Natural killer cell (primary cell): ENCODE data around the gene CDKAL1. TPM values are rescaled to one million over a fixed set of nuclear protein-coding genes. Genes with fewer than 3 reads are reported as not detected.

Source experiments
- ATAC-seq, 3 donors: fragments of 150-1000 bp in 2 of 3; fragments of 200-7000 bp in 1 of 3; cut with Tn5 transposase; 1 replicate in 1 of 3; 2 replicates in 2 of 3; pipeline ENCODE4 v1.10.0; 2021; ENCODE audit warnings: mild to moderate bottlenecking in 2 of 3, moderate library complexity in 2 of 3
- DNase-seq, 2 donors: peaks; one replicate each; pipeline versions ENCODE4 v3.0.0 to v3.0.0-alpha.2; 2013 to 2021; ENCODE audit warnings: mixed read lengths in 1 of 2
- H3K27ac ChIP-seq: one replicate; pipeline ENCODE4 v1.5.1; 2013; ENCODE audit warnings: mild to moderate bottlenecking, low read length
- H3K27me3 ChIP-seq: one replicate; pipeline ENCODE4 v1.6.1; 2013; ENCODE audit warnings: low read length; ENCODE audit not compliant: control insufficient read depth, insufficient read depth
- H3K36me3 ChIP-seq: one replicate; pipeline ENCODE4 v1.6.1; 2013; ENCODE audit warnings: low read length; ENCODE audit not compliant: control insufficient read depth, insufficient read depth
- H3K4me1 ChIP-seq: one replicate; pipeline ENCODE4 v1.6.1; 2013; ENCODE audit warnings: low read length; ENCODE audit not compliant: control insufficient read depth, insufficient read depth
- H3K4me3 ChIP-seq: one replicate; pipeline ENCODE4 v1.5.1; 2013; ENCODE audit warnings: low read length
- H3K9me3 ChIP-seq: one replicate; pipeline ENCODE4 v1.6.1; 2013; ENCODE audit warnings: low read length; ENCODE audit not compliant: control insufficient read depth, insufficient read depth
- H3K27ac Mint-ChIP-seq, 2 donors: one replicate each; pipeline ENCODE4 v1.8.0; 2022; ENCODE audit warnings: mild to moderate bottlenecking in 2 of 2, mixed read lengths in 2 of 2, moderate library complexity in 1 of 2
- H3K27me3 Mint-ChIP-seq, 2 donors: one replicate each; pipeline ENCODE4 v1.8.0; 2022; ENCODE audit warnings: low read depth in 2 of 2, mixed read lengths in 2 of 2
- H3K36me3 Mint-ChIP-seq: one replicate; pipeline ENCODE4 v1.8.0; 2022; ENCODE audit warnings: mixed read lengths
- H3K4me1 Mint-ChIP-seq, 2 donors: one replicate each; pipeline ENCODE4 v1.8.0; 2022; ENCODE audit warnings: mixed read lengths in 2 of 2
- H3K4me3 Mint-ChIP-seq: one replicate; pipeline ENCODE4 v1.8.0; 2022; ENCODE audit warnings: mild to moderate bottlenecking, moderate library complexity, mixed read lengths
- H3K9me3 Mint-ChIP-seq, 2 donors: one replicate each; pipeline ENCODE4 v1.8.0; 2022; ENCODE audit warnings: mixed read lengths in 2 of 2
- WGBS: methylation state at CpG from one replicate; pipeline ENCODE4 v1.1.7; 2013; ENCODE audit warnings: missing lambda C conversion rate; ENCODE audit not compliant: insufficient coverage; 5-methylcytosine and 5-hydroxymethylcytosine counted together
- intact Hi-C: fragments of 100-400 bp; cut with micrococcal nuclease; formaldehyde crosslinking; loops from one replicate; pipeline ENCODE4 v1.14.2; 2022
- total RNA-seq, 4 donors: library from RNA; stranded (reverse); fragments of 120-200 nt in 1 of 4; gene quantifications; one replicate each; pipeline versions ENCODE4 v1.2.3 to v1.2.4, GENCODE V29; 2013 to 2022
- TF ChIP-seq, protein P1 (sequence below): fragments of 200-600 bp; IDR thresholded peaks from one replicate; pipeline ENCODE4 v1.8.0; 2022; ENCODE audit warnings: antibody characterized with exemption

CDKAL1 gene
- total RNA-seq, 3 donors from 2014 or later (not counting 1 experiment from before 2014, with no cell fraction given), result 26.0 to 32.8 (median 28.9) TPM

DNA sequence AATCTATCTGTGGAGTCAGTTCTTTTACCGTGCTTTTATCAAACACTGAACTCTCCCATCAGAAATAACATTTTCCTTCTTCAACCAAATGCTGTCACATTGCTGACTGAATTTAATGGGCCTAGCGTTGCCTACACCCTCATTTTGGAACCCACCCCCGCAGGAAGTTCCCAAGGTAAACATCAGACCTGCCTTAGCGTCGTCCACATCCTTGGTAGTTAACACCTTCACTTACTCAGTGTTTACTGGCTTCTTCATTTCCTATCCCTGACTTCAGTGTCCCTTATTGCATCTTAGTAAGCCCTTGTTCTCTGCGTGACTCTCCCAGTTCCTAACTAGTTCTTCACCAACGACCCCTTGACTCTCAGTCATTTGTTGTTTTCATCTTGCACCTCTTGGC is 567.9 kb downstream of the CDKAL1 start:
- H3K27ac Mint-ChIP-seq, result peak overlapping the region; percentile 8 to 14
- H3K4me1 Mint-ChIP-seq, result peaks cover 35 to 42% of the 10 kb centered on the region in 2 donors
- intact Hi-C loops, result no loop called here
- H3K9me3 Mint-ChIP-seq, result no peaks in the 10 kb centered on the region
- ATAC-seq, result peak in 2 of 3 donors; percentile 26 to 32
- DNase-seq, result no peak
- 60% methylated on average over 7 of the region's 7 CpGs for WGBS
- TF ChIP-seq, protein P1, sequence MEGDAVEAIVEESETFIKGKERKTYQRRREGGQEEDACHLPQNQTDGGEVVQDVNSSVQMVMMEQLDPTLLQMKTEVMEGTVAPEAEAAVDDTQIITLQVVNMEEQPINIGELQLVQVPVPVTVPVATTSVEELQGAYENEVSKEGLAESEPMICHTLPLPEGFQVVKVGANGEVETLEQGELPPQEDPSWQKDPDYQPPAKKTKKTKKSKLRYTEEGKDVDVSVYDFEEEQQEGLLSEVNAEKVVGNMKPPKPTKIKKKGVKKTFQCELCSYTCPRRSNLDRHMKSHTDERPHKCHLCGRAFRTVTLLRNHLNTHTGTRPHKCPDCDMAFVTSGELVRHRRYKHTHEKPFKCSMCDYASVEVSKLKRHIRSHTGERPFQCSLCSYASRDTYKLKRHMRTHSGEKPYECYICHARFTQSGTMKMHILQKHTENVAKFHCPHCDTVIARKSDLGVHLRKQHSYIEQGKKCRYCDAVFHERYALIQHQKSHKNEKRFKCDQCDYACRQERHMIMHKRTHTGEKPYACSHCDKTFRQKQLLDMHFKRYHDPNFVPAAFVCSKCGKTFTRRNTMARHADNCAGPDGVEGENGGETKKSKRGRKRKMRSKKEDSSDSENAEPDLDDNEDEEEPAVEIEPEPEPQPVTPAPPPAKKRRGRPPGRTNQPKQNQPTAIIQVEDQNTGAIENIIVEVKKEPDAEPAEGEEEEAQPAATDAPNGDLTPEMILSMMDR, result no peak
- no peaks in the 10 kb centered on the region for H3K27me3 ChIP-seq
- no peaks in the 10 kb centered on the region for H3K27me3 Mint-ChIP-seq
- no peaks in the 10 kb centered on the region for H3K36me3 ChIP-seq
- no peak overlapping the region for H3K4me3 Mint-ChIP-seq
- H3K4me1 ChIP-seq, result peaks cover 9% of the 10 kb centered on the region
- no peak overlapping the region for H3K27ac ChIP-seq
- no peaks in the 10 kb centered on the region for H3K9me3 ChIP-seq
- no peak overlapping the region for H3K4me3 ChIP-seq
- H3K36me3 Mint-ChIP-seq, result no peaks in the 10 kb centered on the region

GRCh38 chr6:21102624-21103023 is 568.4 kb downstream of the CDKAL1 start:
- no peaks in the 10 kb centered on the region for H3K9me3 Mint-ChIP-seq
- ATAC-seq (no peak), DNase-seq (no peak)
- H3K27me3 ChIP-seq, result no peaks in the 10 kb centered on the region
- no peak overlapping the region for H3K4me3 Mint-ChIP-seq
- H3K4me1 ChIP-seq, result peaks cover 9% of the 10 kb centered on the region
- H3K27ac ChIP-seq, result no peak overlapping the region
- 99% methylated on average over 6 of the region's 7 CpGs for WGBS
- intact Hi-C loops, result no loop called here
- H3K27ac Mint-ChIP-seq, result peak overlapping the region; percentile 8 to 14
- H3K27me3 Mint-ChIP-seq, result no peaks in the 10 kb centered on the region
- H3K4me3 ChIP-seq, result no peak overlapping the region
- peaks cover 35 to 42% of the 10 kb centered on the region in 2 donors for H3K4me1 Mint-ChIP-seq
- no peaks in the 10 kb centered on the region for H3K9me3 ChIP-seq
- no peaks in the 10 kb centered on the region for H3K36me3 Mint-ChIP-seq
- TF ChIP-seq, protein P1, result no peak
- H3K36me3 ChIP-seq, result no peaks in the 10 kb centered on the region

GRCh38 chr6:21103626-21104224 is 569.5 kb downstream of the CDKAL1 start:
- no peaks in the 10 kb centered on the region for H3K27me3 ChIP-seq
- ATAC-seq, result no peak
- TF ChIP-seq, protein P1, result no peak
- no peak overlapping the region for H3K27ac ChIP-seq
- no peaks in the 10 kb centered on the region for H3K36me3 ChIP-seq
- intact Hi-C loops, result no loop called here
- Mint-ChIP-seq H3K4me1 (peaks cover 33 to 35% of the 10 kb centered on the region in 2 donors), H3K36me3 (no peaks in the 10 kb centered on the region), H3K9me3 (no peaks in the 10 kb centered on the region), H3K27me3 (no peaks in the 10 kb centered on the region), H3K4me3 (no peak overlapping the region), H3K27ac (no peak overlapping the region)
- H3K4me1 ChIP-seq, result peaks cover 9% of the 10 kb centered on the region
- WGBS, result 94% methylated on average over 4 of the region's 4 CpGs
- DNase-seq, result no peak
- no peak overlapping the region for H3K4me3 ChIP-seq
- no peaks in the 10 kb centered on the region for H3K9me3 ChIP-seq

GRCh38 chr6:21104288-21104687 is 570.0 kb downstream of the CDKAL1 start:
- Histone ChIP-seq H3K27ac (no peak overlapping the region), H3K4me1 (peaks cover 9% of the 10 kb centered on the region), H3K36me3 (no peaks in the 10 kb centered on the region), H3K27me3 (no peaks in the 10 kb centered on the region), H3K9me3 (no peaks in the 10 kb centered on the region), H3K4me3 (no peak overlapping the region)
- Mint-ChIP-seq H3K27ac (no peak overlapping the region), H3K36me3 (no peaks in the 10 kb centered on the region), H3K4me3 (no peak overlapping the region), H3K9me3 (no peaks in the 10 kb centered on the region), H3K27me3 (no peaks in the 10 kb centered on the region), H3K4me1 (peaks cover 32 to 36% of the 10 kb centered on the region in 2 donors)
- ATAC-seq (no peak), DNase-seq (no peak)
- intact Hi-C loops, result no loop called here
- TF ChIP-seq, protein P1, result no peak
- 100% methylated on average over 1 of the region's 2 CpGs for WGBS
